Liver (tissue), 9 donors: Measurements from ENCODE around the gene WDR5. TPM values are rescaled to one million over a fixed set of nuclear protein-coding genes. Genes with fewer than 3 reads are reported as not detected.

Experiments
- DNase-seq: peaks from one replicate; pipeline ENCODE4 v3.0.0-alpha.2; 2017; ENCODE audit warnings: low spot score
- H3K27ac ChIP-seq, 2 donors: one replicate each; pipeline ENCODE4 v1.7.0; 2013; ENCODE audit warnings: inconsistent platforms in 2 of 2, low read length in 2 of 2, control low read depth in 1 of 2, low read depth in 1 of 2, mild to moderate bottlenecking in 1 of 2
- H3K27me3 ChIP-seq, 4 donors: one replicate each; pipeline versions ENCODE4 v1.6.1 to v1.7.0; 2013; ENCODE audit warnings: low read length in 3 of 4, inconsistent platforms in 1 of 4, mild to moderate bottlenecking in 1 of 4, moderate library complexity in 1 of 4; ENCODE audit not compliant: control insufficient read depth in 4 of 4, insufficient read depth in 4 of 4
- H3K36me3 ChIP-seq, 4 donors: one replicate each; pipeline versions ENCODE4 v1.6.1 to v1.7.0; 2013; ENCODE audit warnings: low read length in 3 of 4, mild to moderate bottlenecking in 3 of 4, low read depth in 1 of 4, moderate library complexity in 1 of 4; ENCODE audit not compliant: control insufficient read depth in 4 of 4, insufficient read depth in 3 of 4
- H3K4me1 ChIP-seq, 4 donors: one replicate each; pipeline versions ENCODE4 v1.6.1 to v1.7.0; 2013; ENCODE audit warnings: low read length in 3 of 4, mild to moderate bottlenecking in 3 of 4, moderate library complexity in 1 of 4; ENCODE audit not compliant: control insufficient read depth in 4 of 4, insufficient read depth in 4 of 4
- H3K4me3 ChIP-seq, 3 donors: one replicate each; pipeline versions ENCODE4 v1.6.1 to v1.7.0; 2013; ENCODE audit warnings: low read length in 3 of 3, control low read depth in 1 of 3, low read depth in 1 of 3, mild to moderate bottlenecking in 1 of 3
- H3K9ac ChIP-seq, 2 donors: one replicate each; pipeline ENCODE4 v1.7.0; 2013; ENCODE audit warnings: low read length in 2 of 2, mild to moderate bottlenecking in 2 of 2, moderate library complexity in 2 of 2, control low read depth in 1 of 2, low read depth in 1 of 2
- H3K9me3 ChIP-seq, 4 donors: one replicate each; pipeline versions ENCODE4 v1.6.1 to v1.7.0; 2013; ENCODE audit warnings: low read length in 3 of 4; ENCODE audit not compliant: control insufficient read depth in 4 of 4
- ATF3 ChIP-seq: IDR thresholded peaks from 2 replicates; pipeline ENCODE4 v1.6.1; 2016; ENCODE audit warnings: antibody characterized with exemption
- CTCF ChIP-seq: fragments of 150-350 bp; IDR thresholded peaks from 2 replicates; pipeline ENCODE4 v1.5.1; 2017; ENCODE audit warnings: improper control_type of control experiment, low read depth, low read length; ENCODE audit not compliant: missing input control
- EGR1 ChIP-seq, 2 donors: IDR thresholded peaks; 2 replicates each; pipeline ENCODE4 v1.6.1; 2016 to 2018; ENCODE audit warnings: antibody characterized with exemption in 2 of 2, low read depth in 2 of 2
- FOXA1 ChIP-seq: IDR thresholded peaks from 2 replicates; pipeline ENCODE4 v1.6.1; 2016; ENCODE audit warnings: antibody characterized with exemption
- FOXA2 ChIP-seq: IDR thresholded peaks from 2 replicates; pipeline ENCODE4 v1.6.1; 2016; ENCODE audit warnings: antibody characterized with exemption
- GABPA ChIP-seq, 2 donors: IDR thresholded peaks in 1 of 2; conservative IDR thresholded peaks in 1 of 2; 2 replicates each; pipeline ENCODE4 v1.6.1; 2016; ENCODE audit warnings: antibody characterized with exemption in 2 of 2, mild to moderate bottlenecking in 1 of 2, moderate library complexity in 1 of 2
- HNF4A ChIP-seq, 2 donors: conservative IDR thresholded peaks; 2 replicates each; pipeline ENCODE4 v1.6.1; 2016; ENCODE audit warnings: antibody characterized with exemption in 2 of 2, mild to moderate bottlenecking in 2 of 2
- HNF4G ChIP-seq: IDR thresholded peaks from 2 replicates; pipeline ENCODE4 v1.6.1; 2016; ENCODE audit warnings: antibody characterized with exemption
- JUND ChIP-seq, 2 donors: IDR thresholded peaks; 2 replicates each; pipeline ENCODE4 v1.6.1; 2016; ENCODE audit warnings: antibody characterized with exemption in 2 of 2
- MAX ChIP-seq: IDR thresholded peaks from 2 replicates; pipeline ENCODE4 v1.6.1; 2016; ENCODE audit warnings: antibody characterized with exemption
- NR2F2 ChIP-seq: IDR thresholded peaks from 2 replicates; pipeline ENCODE4 v1.6.1; 2016; ENCODE audit warnings: antibody characterized with exemption
- RAD21 ChIP-seq, 2 donors: IDR thresholded peaks; 2 replicates each; pipeline ENCODE4 v1.6.1; 2016; ENCODE audit warnings: antibody characterized with exemption in 2 of 2, mild to moderate bottlenecking in 2 of 2
- REST ChIP-seq: IDR thresholded peaks from 2 replicates; pipeline ENCODE4 v1.6.1; 2016; ENCODE audit warnings: antibody characterized with exemption, mild to moderate bottlenecking
- RXRA ChIP-seq, 2 donors: IDR thresholded peaks; 2 replicates each; pipeline ENCODE4 v1.6.1; 2017 to 2018; ENCODE audit warnings: antibody characterized with exemption in 2 of 2, mild to moderate bottlenecking in 1 of 2
- SP1 ChIP-seq: IDR thresholded peaks from 2 replicates; pipeline ENCODE4 v1.6.1; 2018; ENCODE audit warnings: antibody characterized with exemption, mild to moderate bottlenecking
- TAF1 ChIP-seq: conservative IDR thresholded peaks from 2 replicates; pipeline ENCODE4 v1.6.1; 2016; ENCODE audit warnings: antibody characterized with exemption, mild to moderate bottlenecking
- YY1 ChIP-seq: IDR thresholded peaks from 2 replicates; pipeline ENCODE4 v1.6.1; 2016; ENCODE audit warnings: antibody characterized with exemption, mild to moderate bottlenecking
- ZBTB33 ChIP-seq: IDR thresholded peaks from 2 replicates; pipeline ENCODE4 v1.6.1; 2016; ENCODE audit warnings: antibody characterized with exemption
- WGBS: extraction: QIAGEN DNeasy Blood & Tissue Kit; methylation state at CpG from one replicate; pipeline ENCODE4 v1.1.7; 2013; 5-methylcytosine and 5-hydroxymethylcytosine counted together
- polyA plus RNA-seq, 2 donors: library from polyadenylated mRNA; stranded (reverse) in 1 of 2; unstranded in 1 of 2; fragments of 200-250 nt in 1 of 2; fragments of >200 nt in 1 of 2; fragmentation: Nextera tagmentation in 1 of 2; extraction: Ambion mirVana in 1 of 2; gene quantifications; one replicate each; pipeline versions ENCODE4 v1.2.1 to v1.2.3, GENCODE V29; 2013 to 2015
- total RNA-seq, 2 donors: library from RNA; depleted of rRNA; stranded (reverse); fragments of >200 nt; gene quantifications; one replicate each; pipeline ENCODE4 v1.2.3, GENCODE V29; 2014
- donor health status: healthy.
- donor health status: healthy.
- donor health status: healthy.
- donor health status: healthy.
- donor health status: healthy.

WDR5 gene
- total and polyA plus RNA-seq, 4 donors, result 11.1 to 21.6 (median 14.6) TPM

- Histone ChIP-seq H3K36me3 (no peaks in the 10 kb centered on the region), H3K9me3 (no peaks in the 10 kb centered on the region), H3K27ac (peak overlapping the region; percentile 89 to 93), H3K4me1 (peaks cover 23 to 65% (median 54%) of the 10 kb centered on the region in 4 donors), H3K4me3 (no peak overlapping the region), H3K9ac (peak overlapping the region in 1 of 2 donors; percentile 18), H3K27me3 (no peaks in the 10 kb centered on the region)
- WGBS, result 56% methylated on average over 20 of the region's 20 CpGs
- no peak for TF ChIP-seq GABPA (IDR thresholded peaks at IDR 0.05 in 1 of 2, conservative IDR thresholded peaks at IDR 0.05 in 1 of 2)
- no peak for TF ChIP-seq HNF4G
- TF ChIP-seq FOXA1, result no peak
- no peak for TF ChIP-seq HNF4A (conservative IDR thresholded peaks at IDR 0.05)
- no peak for TF ChIP-seq CTCF
- TF ChIP-seq FOXA2, result no peak
- no peak for TF ChIP-seq ZBTB33
- no peak for TF ChIP-seq TAF1
- no peak for TF ChIP-seq RAD21 (IDR thresholded peaks at IDR 0.05)
- no peak for TF ChIP-seq EGR1 (IDR thresholded peaks at IDR 0.05; ENCODE audit: low read depth in 2 of 2)
- TF ChIP-seq JUND (IDR thresholded peaks at IDR 0.05), result no peak
- no peak for TF ChIP-seq SP1
- no peak for TF ChIP-seq ATF3
- TF ChIP-seq YY1, result no peak
- no peak for TF ChIP-seq RXRA (IDR thresholded peaks at IDR 0.05)
- TF ChIP-seq NR2F2, result no peak
- TF ChIP-seq MAX, result no peak
- no peak for TF ChIP-seq REST
- DNase-seq, result no peak
Measured at GRCh38 chr9:134180786-134181647, 45.1 kb downstream of the WDR5 start.
